GM21825 (cell line): ENCODE data around the gene DAAM2.

ENCODE experiments used
- ATAC-seq: cut with Tn5 transposase; IDR thresholded peaks from one replicate; pipeline ENCODE4 v1.9.1; 2021; ENCODE audit warnings: mild to moderate bottlenecking, moderate library complexity; ENCODE audit not compliant: unreplicated experiment

Gene DAAM2

DNA sequence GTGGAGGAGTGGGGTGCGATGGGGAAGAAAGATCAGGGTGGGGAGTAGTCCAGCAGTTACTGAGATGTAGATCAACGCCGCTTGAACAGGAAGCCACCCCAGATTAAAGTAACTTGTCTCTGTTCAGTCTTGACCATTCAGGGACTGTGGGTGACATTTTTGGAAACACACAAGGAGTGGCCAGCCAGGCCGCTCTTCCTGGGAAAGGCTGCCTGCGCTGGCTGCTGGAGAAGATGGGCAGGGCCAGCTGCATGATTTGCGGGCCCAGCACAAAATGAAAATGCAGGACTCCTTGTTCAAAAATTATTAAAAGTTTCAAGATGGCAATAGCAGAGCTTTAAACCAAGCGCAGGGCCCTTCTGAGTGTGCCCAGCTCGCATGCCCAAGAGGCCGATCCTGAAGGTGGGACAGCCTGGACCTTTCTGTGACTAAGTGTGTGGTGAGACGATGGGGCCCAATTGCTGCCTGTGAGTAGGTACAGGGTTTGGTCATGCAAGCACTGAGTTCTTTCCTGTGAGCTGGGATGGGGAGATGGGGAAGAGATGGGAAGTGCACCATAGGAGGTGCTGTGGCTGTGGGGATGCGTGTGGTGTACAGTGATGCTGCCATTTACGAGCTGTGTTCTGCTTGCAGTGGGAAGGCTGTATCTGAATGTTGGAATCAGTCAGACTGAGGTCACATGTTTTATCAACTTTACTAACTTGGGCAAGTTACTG, 51.3 kb downstream of the DAAM2 start:
- ATAC-seq: no peak

GRCh38 chr6:39844866-39845265, 52.7 kb downstream of the DAAM2 start:
- ATAC-seq: no peak

DNA sequence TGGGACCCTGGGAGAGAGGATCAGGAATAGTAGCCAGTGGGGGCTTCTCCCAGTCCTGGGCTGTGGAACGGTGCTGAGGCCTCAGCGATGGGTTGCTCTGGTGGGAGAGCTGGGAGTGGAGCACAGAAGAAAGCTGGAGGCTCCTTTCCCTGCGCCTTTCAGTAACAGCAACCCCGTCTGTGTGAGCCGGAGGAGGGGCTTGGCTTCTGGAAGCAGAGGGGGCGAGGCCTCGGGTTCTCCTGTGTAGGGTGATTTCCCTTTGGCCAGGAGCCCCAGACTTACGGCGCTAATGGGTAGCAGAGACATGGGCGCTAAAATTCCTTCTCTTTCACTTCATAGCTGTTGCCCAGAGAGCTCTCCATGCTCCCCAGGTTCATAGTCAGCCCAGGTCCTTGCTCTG, 55.0 kb downstream of the DAAM2 start:
- no peak for ATAC-seq

- ATAC-seq: no peak
Measured at GRCh38 chr6:39848171-39848570, 56.0 kb downstream of the DAAM2 start.

DNA sequence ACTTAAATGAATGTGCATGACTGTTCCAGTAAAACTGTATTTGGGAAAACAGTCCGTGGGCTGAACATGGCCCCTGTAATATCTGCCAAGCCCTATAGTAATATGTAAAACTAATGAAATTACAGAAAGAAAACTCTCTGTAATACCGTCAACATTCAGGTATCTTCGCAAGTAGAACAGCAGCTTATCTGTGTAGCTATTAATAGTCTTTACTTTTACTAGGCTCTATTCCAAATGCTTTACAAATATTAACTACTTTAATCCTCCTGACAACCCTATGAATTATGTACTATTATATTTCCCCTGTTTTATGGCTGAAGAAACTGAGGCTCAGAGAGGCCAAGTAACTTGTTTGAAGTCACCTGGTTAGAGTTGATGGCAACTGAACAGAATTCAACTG, 57.1 kb downstream of the DAAM2 start:
- ATAC-seq: no peak

- no peak for ATAC-seq
Measured at GRCh38 chr6:39849764-39850163, 57.6 kb downstream of the DAAM2 start.

DNA sequence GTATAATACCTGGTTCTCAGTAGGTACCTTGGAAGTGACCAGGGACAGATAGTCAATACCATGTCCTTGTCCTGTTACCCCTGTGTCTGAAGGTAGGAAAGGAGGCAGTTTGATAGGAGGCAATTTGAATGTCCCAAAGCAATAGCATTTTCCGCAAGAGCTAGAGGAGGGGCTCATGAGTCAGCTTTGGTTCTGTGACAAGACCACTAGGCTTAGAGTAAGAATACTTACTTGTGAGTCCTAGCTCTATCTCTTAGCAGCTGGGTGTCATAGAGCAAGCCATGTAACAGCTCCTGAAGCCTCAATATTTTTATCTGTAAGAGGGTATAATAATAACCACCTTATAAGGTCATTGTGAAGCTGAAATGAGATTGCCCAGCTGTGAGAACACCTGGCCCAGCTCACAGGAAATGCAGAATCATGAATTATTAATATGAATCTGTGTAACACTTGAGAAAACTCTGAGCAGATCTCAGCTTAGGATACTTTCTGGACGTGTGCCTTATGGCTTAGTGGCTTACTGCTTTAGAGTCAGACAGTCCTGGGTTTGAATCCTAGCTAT, 58.6 kb downstream of the DAAM2 start:
- no peak for ATAC-seq

DNA sequence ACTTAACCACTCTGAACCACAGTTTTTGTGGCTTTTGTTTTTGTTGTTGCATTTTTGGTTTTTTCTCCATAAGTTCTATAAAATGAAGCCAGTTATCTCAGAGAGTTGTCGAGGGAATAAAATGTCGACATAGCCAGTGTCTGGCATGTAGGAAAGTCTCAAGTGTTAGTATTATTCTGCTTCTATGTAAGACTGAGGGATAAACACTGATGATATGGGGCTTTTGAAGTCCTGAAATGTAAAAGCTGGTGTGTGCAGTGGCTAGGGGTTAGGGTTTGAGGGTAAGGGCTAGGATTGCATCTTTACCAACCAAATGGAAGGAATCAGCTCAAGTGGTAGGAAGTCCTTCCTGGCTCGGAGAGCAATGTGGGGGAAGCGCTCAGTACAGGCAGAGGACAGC, 59.2 kb downstream of the DAAM2 start:
- ATAC-seq: no peak

DNA sequence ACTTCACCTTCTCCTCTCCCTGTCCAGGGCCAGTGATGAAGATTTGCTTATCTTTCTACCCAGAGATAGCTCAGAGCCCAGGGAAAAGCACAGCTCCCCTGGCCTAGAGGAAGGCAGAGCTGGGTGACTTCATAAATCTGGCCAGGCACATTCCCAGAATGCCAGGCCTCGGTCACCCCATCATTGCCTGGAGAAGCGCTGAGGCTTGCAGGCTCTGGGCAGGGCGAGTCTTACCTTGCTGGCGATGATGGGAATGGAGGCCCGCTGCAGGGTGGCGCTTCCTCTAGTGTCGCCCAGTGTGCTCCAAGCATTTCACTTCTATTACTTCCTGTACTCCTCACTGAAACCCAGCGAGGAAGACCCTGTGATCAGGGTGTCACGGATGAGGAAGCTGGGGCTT, 60.1 kb downstream of the DAAM2 start:
- no peak for ATAC-seq

- ATAC-seq: no peak
Measured at GRCh38 chr6:39853604-39854003, 61.4 kb downstream of the DAAM2 start.

- ATAC-seq: no peak
Measured at GRCh38 chr6:39855356-39855995, 63.3 kb downstream of the DAAM2 start.

DNA sequence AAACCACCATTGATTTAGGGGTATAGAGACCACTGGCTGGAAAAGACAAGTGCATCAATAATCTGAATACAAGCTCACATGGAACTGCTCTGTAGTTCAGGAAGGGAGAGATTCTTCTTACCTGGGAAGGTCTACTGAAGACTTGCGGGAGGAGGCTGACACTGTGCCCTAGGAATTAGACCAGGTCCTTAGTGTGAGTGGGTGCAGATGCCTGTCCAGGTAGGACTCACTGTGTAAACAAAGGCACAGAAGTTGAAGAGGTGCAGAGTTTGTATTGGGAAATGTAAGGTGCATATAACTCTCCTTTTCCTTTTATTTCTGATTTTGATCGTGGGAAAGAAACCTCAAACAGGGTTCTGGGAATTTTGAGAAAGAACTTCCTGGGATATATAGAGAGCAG, 66.8 kb downstream of the DAAM2 start:
- no peak for ATAC-seq

DNA sequence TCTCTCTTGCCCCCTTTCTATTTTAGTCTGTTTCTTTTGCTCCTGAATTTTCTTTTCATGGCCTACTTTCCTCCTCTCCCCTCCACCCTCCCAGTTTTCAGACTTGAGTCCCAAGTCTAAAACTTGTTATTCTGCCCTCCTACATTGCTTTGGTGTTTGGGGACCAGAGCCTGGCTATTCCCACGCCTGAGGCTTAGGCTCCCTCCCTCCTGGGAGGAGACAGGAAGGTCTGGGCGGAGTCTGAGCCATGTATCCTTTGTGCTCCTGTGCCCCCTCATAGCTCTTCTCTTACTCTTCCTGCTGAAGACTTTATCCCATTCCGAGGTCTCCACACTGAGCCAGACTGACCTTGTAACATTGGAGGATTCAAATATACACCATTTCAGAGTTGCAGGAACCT, 69.5 kb downstream of the DAAM2 start:
- ATAC-seq: no peak

- ATAC-seq: no peak
Measured at GRCh38 chr6:39865011-39865888, 73.1 kb downstream of the DAAM2 start.

GRCh38 chr6:39867592-39867991, 75.4 kb downstream of the DAAM2 start:
- no peak for ATAC-seq

GRCh38 chr6:39870950-39871349, 78.8 kb downstream of the DAAM2 start:
- ATAC-seq: no peak

GRCh38 chr6:39873439-39873838, 81.3 kb downstream of the DAAM2 start:
- no peak for ATAC-seq

GRCh38 chr6:39876111-39876510, 83.9 kb downstream of the DAAM2 start:
- ATAC-seq: no peak

DNA sequence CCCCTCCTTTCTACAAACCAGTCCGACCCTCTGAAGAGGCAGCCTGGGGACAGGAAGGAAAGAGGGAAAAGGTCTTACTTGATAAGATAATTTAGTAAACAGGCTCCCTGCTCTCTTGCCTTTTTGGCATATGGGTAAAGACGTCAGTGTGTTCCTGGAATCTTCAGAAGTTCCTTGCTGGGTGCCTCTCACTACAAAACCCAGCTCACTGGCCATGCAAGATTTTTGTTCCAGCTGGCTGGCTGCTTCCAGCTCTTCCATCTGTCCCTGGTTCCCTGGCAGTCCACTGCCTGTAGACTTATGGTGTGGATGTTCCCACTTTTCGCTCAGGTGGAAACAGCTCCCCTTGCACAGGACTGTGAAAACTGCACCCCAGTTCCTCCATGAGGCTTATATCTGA, 84.7 kb downstream of the DAAM2 start:
- no peak for ATAC-seq

DNA sequence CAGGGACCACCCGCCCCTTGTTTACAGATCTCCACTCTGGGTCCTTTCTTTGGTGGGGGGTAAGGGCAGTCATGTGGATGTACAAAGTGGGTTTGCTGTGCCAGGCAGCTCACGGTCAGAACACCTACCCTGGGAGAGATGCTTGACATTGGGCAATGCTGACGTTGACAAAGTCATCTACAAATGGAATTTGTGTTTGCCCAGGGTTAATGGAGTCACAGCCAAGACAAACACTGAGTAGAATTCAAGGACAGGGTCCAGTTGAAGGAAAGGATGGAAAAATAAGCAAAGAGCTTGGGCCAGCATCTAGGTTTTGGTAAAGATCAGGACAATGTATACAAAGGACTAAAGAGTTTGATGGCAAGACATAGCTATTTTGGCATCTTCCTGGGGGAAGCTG, 87.4 kb downstream of the DAAM2 start:
- no peak for ATAC-seq

DNA sequence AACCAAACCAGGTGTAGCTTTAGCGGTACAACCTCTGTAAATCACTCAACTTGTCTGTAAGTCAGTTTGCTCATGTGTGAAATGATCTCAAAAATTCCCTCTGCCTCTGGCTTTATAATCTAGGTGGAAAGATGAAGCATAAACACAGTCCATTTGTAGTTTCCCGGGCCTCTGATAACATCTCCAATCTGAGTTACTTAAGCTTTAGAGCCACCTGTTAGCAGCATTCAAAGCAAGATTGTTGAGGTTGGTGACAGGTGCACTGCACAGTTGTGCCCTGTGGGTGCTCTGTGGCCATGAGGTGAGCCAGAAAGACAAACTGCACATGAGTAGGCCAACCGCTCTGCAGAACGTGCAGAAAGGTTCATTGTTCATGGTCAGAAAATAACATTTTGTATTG, 88.4 kb downstream of the DAAM2 start:
- ATAC-seq: no peak
